ENCODE measurements around the gene TMEM150C.

Gene TMEM150C

GRCh38 chr4:82524570-82525152 lies 37.1 kb downstream of the TMEM150C start:
- Histone ChIP-seq H3K27me3 (ENCODE audit: control insufficient read depth, low read length) (0 out of 2 replicates have a peak, but pooled peaks cover 3% of the 10 kb centered on the region), H3K9me3 (ENCODE audit: control insufficient read depth, insufficient read depth, low read length) (no peaks in the 10 kb centered on the region), H3K4me2 (ENCODE audit: low read length) (no peak overlapping the region), H4K20me1 (ENCODE audit: control insufficient read depth, insufficient read depth, low read depth, low read length) (no peaks in the 10 kb centered on the region), H3K27ac (ENCODE audit: low read depth, low read length) (no peak overlapping the region), H3K4me1 (ENCODE audit: control insufficient read depth, low read length) (no peaks in the 10 kb centered on the region), H3K36me3 (ENCODE audit: control insufficient read depth, low read length) (no peaks in the 10 kb centered on the region), H3F3A (ENCODE audit: control insufficient read depth, insufficient read depth) (no peaks in the 10 kb centered on the region), H3K79me2 (ENCODE audit: control insufficient read depth, low read length) (no peaks in the 10 kb centered on the region), H3K9me2 (replicated peaks; ENCODE audit: control insufficient read depth, low read length) (no peaks in the 10 kb centered on the region), H3K4me3 (ENCODE audit: low read length) (no peak overlapping the region)
- TF ChIP-seq EZH2phosphoT487 (IDR thresholded peaks at IDR 0.05; ENCODE audit: borderline replicate concordance, low read length): no peak
- no peak for TF ChIP-seq CTCF (IDR thresholded peaks at IDR 0.05; ENCODE audit: low read depth, low read length, poor library complexity, severe bottlenecking)

DNA sequence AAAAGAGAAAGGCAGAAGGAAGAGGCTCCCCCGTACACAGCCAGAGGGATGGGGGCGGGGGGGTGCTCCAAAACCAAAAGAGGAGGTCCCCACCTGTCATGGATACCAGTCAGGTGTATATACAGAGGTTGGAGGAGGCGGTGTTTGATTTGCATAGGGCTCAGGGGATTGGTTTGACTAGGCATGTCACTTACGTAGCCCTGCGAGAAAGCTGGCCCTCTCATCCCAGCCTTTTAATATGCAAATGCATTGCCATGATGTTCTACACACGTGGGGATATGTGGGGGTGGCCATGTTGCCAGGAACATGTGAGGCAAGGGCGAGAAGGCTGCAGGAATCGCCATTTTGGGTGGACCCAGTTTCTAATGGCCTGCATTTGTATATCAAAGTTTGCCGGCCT lies 38.6 kb downstream of the TMEM150C start:
- no peaks in the 10 kb centered on the region for H3K36me3 ChIP-seq (ENCODE audit: control insufficient read depth, low read length)
- no peaks in the 10 kb centered on the region for H3K4me1 ChIP-seq (ENCODE audit: control insufficient read depth, low read length)
- no peak overlapping the region for H3K4me3 ChIP-seq (ENCODE audit: low read length)
- no peaks in the 10 kb centered on the region for H3K9me2 ChIP-seq (replicated peaks; ENCODE audit: control insufficient read depth, low read length)
- no peaks in the 10 kb centered on the region for H3K9me3 ChIP-seq (ENCODE audit: control insufficient read depth, insufficient read depth, low read length)
- TF ChIP-seq CTCF (IDR thresholded peaks at IDR 0.05; ENCODE audit: low read depth, low read length, poor library complexity, severe bottlenecking): no peak
- no peak for TF ChIP-seq EZH2phosphoT487 (IDR thresholded peaks at IDR 0.05; ENCODE audit: borderline replicate concordance, low read length)
- no peaks in the 10 kb centered on the region for H3K79me2 ChIP-seq (ENCODE audit: control insufficient read depth, low read length)
- 0 out of 2 replicates have a peak, but pooled peaks cover 3% of the 10 kb centered on the region for H3K27me3 ChIP-seq (ENCODE audit: control insufficient read depth, low read length)
- no peak overlapping the region for H3K4me2 ChIP-seq (ENCODE audit: low read length)
- H3K27ac ChIP-seq (ENCODE audit: low read depth, low read length): no peak overlapping the region
- H3F3A ChIP-seq (ENCODE audit: control insufficient read depth, insufficient read depth): no peaks in the 10 kb centered on the region
- no peaks in the 10 kb centered on the region for H4K20me1 ChIP-seq (ENCODE audit: control insufficient read depth, insufficient read depth, low read depth, low read length)

- H4K20me1 ChIP-seq (ENCODE audit: control insufficient read depth, insufficient read depth, low read depth, low read length): no peaks in the 10 kb centered on the region
- H3K27ac ChIP-seq (ENCODE audit: low read depth, low read length): no peak overlapping the region
- no peak overlapping the region for H3K4me2 ChIP-seq (ENCODE audit: low read length)
- H3K9me2 ChIP-seq (replicated peaks; ENCODE audit: control insufficient read depth, low read length): no peaks in the 10 kb centered on the region
- H3F3A ChIP-seq (ENCODE audit: control insufficient read depth, insufficient read depth): no peaks in the 10 kb centered on the region
- TF ChIP-seq EZH2phosphoT487 (IDR thresholded peaks at IDR 0.05; ENCODE audit: borderline replicate concordance, low read length) (no peak), CTCF (IDR thresholded peaks at IDR 0.05; ENCODE audit: low read depth, low read length, poor library complexity, severe bottlenecking) (no peak)
- H3K4me3 ChIP-seq (ENCODE audit: low read length): no peak overlapping the region
- H3K27me3 ChIP-seq (ENCODE audit: control insufficient read depth, low read length): 0 out of 2 replicates have a peak, but pooled peaks cover 2% of the 10 kb centered on the region
- no peaks in the 10 kb centered on the region for H3K79me2 ChIP-seq (ENCODE audit: control insufficient read depth, low read length)
- no peaks in the 10 kb centered on the region for H3K36me3 ChIP-seq (ENCODE audit: control insufficient read depth, low read length)
- H3K9me3 ChIP-seq (ENCODE audit: control insufficient read depth, insufficient read depth, low read length): no peaks in the 10 kb centered on the region
- no peaks in the 10 kb centered on the region for H3K4me1 ChIP-seq (ENCODE audit: control insufficient read depth, low read length)
Observed at GRCh38 chr4:82522472-82522871, 39.3 kb downstream of the TMEM150C start.
